K562 (cell line): Measurements from ENCODE around the gene BNIP2. TPM values are rescaled to one million over a fixed set of nuclear protein-coding genes. Genes with fewer than 3 reads are reported as not detected.
"Not testable (repeated sequence)": the region's sequence is repeated elsewhere in the genome, so short reads cannot be mapped to it uniquely, and the experiment has no call there.

Experiments
- ATAC-seq: fragments of 200-7000 bp; cut with Tn5 transposase; 3 replicates; pipeline ENCODE4 v1.9.1; 2020; ENCODE audit warnings: moderate library complexity
- BruUV-seq: library from RNA; stranded (reverse); fragments of 400-500 nt; replicated peaks from 2 replicates; lab custom pipeline; 2021; lab: Mats Ljungman, UMichigan
- CTCF ChIA-PET: fragments of 300-600 bp; formaldehyde crosslinking; extraction: SDS; loops from one replicate; lab custom pipeline; 2021; ENCODE audit warnings: low intra/inter-chr PET ratio; lab: Yijun Ruan, JAX
- POLR2A ChIA-PET: fragments of 300-600, 350-650 bp; sonication (Branson Sonifier 250); formaldehyde crosslinking; extraction: SDS; loops from one replicate; lab custom pipeline; 2021; ENCODE audit warnings: antibody characterized with exemption, inconsistent platforms; lab: Yijun Ruan, JAX
- DNase-seq, 4 experiments: peaks; one replicate each; pipeline versions ENCODE4 v3.0.0 to v3.0.0-alpha.2; 2011 to 2018; ENCODE audit warnings: low spot score in 3 of 4, mixed read lengths in 3 of 4; ENCODE audit errors: extremely low read depth in 1 of 4
- FAIRE-seq: peaks from 2 replicates; lab custom pipeline; 2011; peaks lifted over from hg19 to GRCh38; lab: Jason Lieb, UNC
- H2AFZ ChIP-seq: 2 replicates; pipeline ENCODE4 v1.6.0; 2011; ENCODE audit warnings: low read depth, low read length, control low read depth, inconsistent platforms
- H3K27ac ChIP-seq: fragments of 200-600 bp; 3 replicates; pipeline ENCODE4 v1.8.0; 2011; ENCODE audit warnings: low read depth, mild to moderate bottlenecking, control low read depth, inconsistent platforms, low read length, moderate library complexity, mixed read lengths; ENCODE audit errors: extremely low read depth
- H3K27me3 ChIP-seq, 2 experiments: fragments of 300-600 bp in 1 of 2; 2 replicates in 1 of 2; 3 replicates in 1 of 2; pipeline versions ENCODE4 v1.6.0 to v1.8.0; 2011; ENCODE audit warnings: inconsistent platforms in 2 of 2, low read length in 2 of 2, mild to moderate bottlenecking in 1 of 2, mixed read lengths in 1 of 2, moderate library complexity in 1 of 2; ENCODE audit not compliant: control insufficient read depth in 2 of 2, insufficient read depth in 2 of 2
- H3K36me3 ChIP-seq: fragments of 300-600 bp; 3 replicates; pipeline ENCODE4 v1.8.0; 2011; ENCODE audit warnings: mild to moderate bottlenecking, low read length, inconsistent platforms; ENCODE audit not compliant: control insufficient read depth, insufficient read depth
- H3K4me1 ChIP-seq, 2 experiments: fragments of 200-600 bp in 1 of 2; replicated peaks in 1 of 2; 2 replicates in 1 of 2; 3 replicates in 1 of 2; pipeline versions ENCODE4 v1.5.1 to v1.8.0; 2011; ENCODE audit warnings: inconsistent platforms in 2 of 2, low read length in 2 of 2, mild to moderate bottlenecking in 1 of 2, mixed read lengths in 1 of 2, moderate library complexity in 1 of 2; ENCODE audit not compliant: control insufficient read depth in 2 of 2, insufficient read depth in 2 of 2
- H3K4me2 ChIP-seq: 2 replicates; pipeline ENCODE4 v1.6.1; 2011; ENCODE audit warnings: low read length, control low read depth, inconsistent platforms, mixed read lengths; ENCODE audit not compliant: insufficient read depth
- H3K4me3 ChIP-seq: fragments of 200-600 bp; sonication (generic), shearing (Covaris generic); 2 replicates; pipeline ENCODE4 v1.5.1; 2016; ENCODE audit warnings: control low read depth, inconsistent platforms
- H3K79me2 ChIP-seq: fragments of 200-600 bp; 3 replicates; pipeline ENCODE4 v1.8.0; 2011; ENCODE audit warnings: low read length, inconsistent platforms; ENCODE audit not compliant: control insufficient read depth, insufficient read depth
- H3K9ac ChIP-seq, 2 experiments: 2 replicates each; pipeline versions ENCODE4 v1.6.0 to v1.6.1; 2011; ENCODE audit warnings: low read depth in 2 of 2, low read length in 2 of 2, control low read depth in 1 of 2, inconsistent platforms in 1 of 2, mild to moderate bottlenecking in 1 of 2, mixed read lengths in 1 of 2; ENCODE audit not compliant: insufficient read depth in 1 of 2
- H3K9me1 ChIP-seq: one replicate; pipeline ENCODE4 v1.6.0; 2011; ENCODE audit warnings: inconsistent platforms, mild to moderate bottlenecking, low read length, moderate library complexity; ENCODE audit not compliant: control insufficient read depth, insufficient read depth
- H3K9me3 ChIP-seq: replicated peaks from 2 replicates; pipeline ENCODE4 v1.5.1; 2011; ENCODE audit warnings: low read depth, low read length, inconsistent platforms; ENCODE audit not compliant: control insufficient read depth, insufficient read depth
- H4K20me1 ChIP-seq: replicated peaks from 2 replicates; pipeline ENCODE4 v1.6.1; 2011; ENCODE audit warnings: low read length, inconsistent platforms, mixed read lengths; ENCODE audit not compliant: control insufficient read depth, insufficient read depth
- C11orf30 ChIP-seq: fragments of 450-650 bp; IDR thresholded peaks from 2 replicates; pipeline ENCODE4 v1.6.1; 2016; ENCODE audit warnings: low read depth, mild to moderate bottlenecking
- CEBPB ChIP-seq: fragments of 450-650 bp; IDR thresholded peaks from 2 replicates; pipeline ENCODE4 v1.6.1; 2016; ENCODE audit warnings: missing genetic modification characterization, missing compliant biosample characterization
- MAFF ChIP-seq: IDR thresholded peaks from 2 replicates; pipeline ENCODE4 v1.6.1; 2012; ENCODE audit warnings: low read length, improper control_type of control experiment
- MAFG ChIP-seq: fragments of 450-650 bp; conservative IDR thresholded peaks from 2 replicates; pipeline ENCODE4 v1.6.1; 2016; ENCODE audit warnings: missing genetic modification characterization, missing compliant biosample characterization
- NFE2 ChIP-seq: IDR thresholded peaks from 2 replicates; pipeline ENCODE4 v1.6.1; 2014; ENCODE audit warnings: antibody characterized with exemption, low read depth
- NFE2L1 ChIP-seq: fragments of 450-650 bp; IDR thresholded peaks from 2 replicates; pipeline ENCODE4 v1.6.1; 2016; ENCODE audit warnings: missing genetic modification characterization, low read depth, mild to moderate bottlenecking, missing compliant biosample characterization, moderate library complexity, borderline replicate concordance
- ZNF316 ChIP-seq: fragments of 450-650 bp; IDR thresholded peaks from 2 replicates; pipeline ENCODE4 v1.6.1; 2016
- WGBS: fragments of 100-300 bp; shearing (Covaris generic); methylation state at CpG from one replicate; pipeline ENCODE4 v1.1.6; 2016; ENCODE audit warnings: low coverage, mixed read lengths; ENCODE audit not compliant: insufficient coverage; ENCODE audit errors: missing lambda C conversion rate; 5-methylcytosine and 5-hydroxymethylcytosine counted together
- in situ Hi-C: fragments of 300-500 bp; cut with MboI; formaldehyde crosslinking; loops from 4 replicates; pipeline ENCODE4 v1.15.0; 2018; ENCODE audit warnings: inconsistent platforms, mixed read lengths
- intact Hi-C: fragments of 100-400 bp; cut with micrococcal nuclease; formaldehyde crosslinking; loops from 2 replicates; pipeline ENCODE4 v1.14.2; 2022
- polyA plus RNA-seq, 8 experiments: library from polyadenylated mRNA; depleted of rRNA in 4 of 8; stranded (reverse) in 5 of 8; unstranded in 3 of 8; fragments of >200 nt; fragmentation: Nextera tagmentation in 2 of 8; fragmentation: Illumina TruSeq in 1 of 8; extraction: Ambion mirVana in 2 of 8; extraction: Trizol in 1 of 8; gene quantifications; 2 replicates each; pipeline versions ENCODE4 v1.2.1 to v1.2.3, GENCODE V29; 2011 to 2014; ENCODE audit warnings: inconsistent platforms in 1 of 8, missing spikeins in 1 of 8
- total RNA-seq, 7 experiments: library from RNA; depleted of rRNA in 6 of 7; stranded (reverse); fragments of >200 nt in 6 of 7; fragmentation: Illumina TruSeq in 2 of 7; extraction: Trizol in 2 of 7; gene quantifications; 2 replicates each; pipeline versions ENCODE4 v1.2.1 to v1.2.3, GENCODE V29; 2011 to 2021; ENCODE audit warnings: low replicate concordance in 1 of 7
- TF ChIP-seq, protein P1 (sequence below), 2 experiments: fragments of 450-650 bp in 1 of 2; sonication (generic) in 1 of 2; formaldehyde crosslinking in 1 of 2; IDR thresholded peaks in 1 of 2; conservative IDR thresholded peaks in 1 of 2; 2 replicates each; pipeline versions ENCODE4 v1.6.1 to v1.8.1; 2016 to 2023; ENCODE audit warnings: mild to moderate bottlenecking in 2 of 2, moderate library complexity in 2 of 2, inconsistent platforms in 1 of 2, missing genetic modification reagents in 1 of 2

BNIP2 gene
- total and polyA plus RNA-seq, 9 of the 15 experiments (the other 6 are each of a cell fraction or from before 2014, with no cell fraction given), result 19.6 to 88.0 (median 52.5) TPM

DNA sequence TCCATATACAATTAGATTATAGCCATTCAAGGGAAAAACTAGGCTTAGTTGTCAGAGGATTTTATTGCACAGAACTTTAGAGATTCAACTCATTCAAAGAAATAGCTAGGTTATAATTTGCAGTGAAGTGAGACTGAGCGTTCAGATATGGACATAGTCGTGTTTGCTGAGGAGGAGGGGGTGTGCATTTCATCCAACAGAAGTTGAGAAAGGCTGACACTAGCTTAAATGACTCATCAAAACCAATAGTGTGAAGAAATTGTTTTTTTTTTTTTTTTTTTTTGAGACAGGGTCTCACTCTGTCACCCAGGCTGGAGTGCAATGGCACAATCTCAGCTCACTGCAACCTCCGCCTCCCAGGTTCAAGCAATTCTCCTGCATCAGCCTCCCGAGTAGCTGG lies 8.9 kb upstream of the BNIP2 start:
- peak in 1 of 4 experiments; percentile 15 for DNase-seq
- TF ChIP-seq NFE2 (peak; percentile 36; the same call in 1 of the 2 replicates), MAFF (peak; percentile 25; the same call in 1 of the 2 replicates), CEBPB (peak; percentile 32; the same call in 1 of the 2 replicates), ZNF316 (peak; percentile 85), C11orf30 (peak; percentile 57; the same call in 1 of the 2 replicates), NFE2L1 (0 out of 2 replicates have a peak, but pooled peaks have one; percentile 25), MAFG (peak; percentile 73)
- TF ChIP-seq, protein P1, sequence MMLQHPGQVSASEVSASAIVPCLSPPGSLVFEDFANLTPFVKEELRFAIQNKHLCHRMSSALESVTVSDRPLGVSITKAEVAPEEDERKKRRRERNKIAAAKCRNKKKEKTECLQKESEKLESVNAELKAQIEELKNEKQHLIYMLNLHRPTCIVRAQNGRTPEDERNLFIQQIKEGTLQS (IDR thresholded peaks at IDR 0.05), result peak; percentile 40; the same call in 1 of the 2 replicates
- TF ChIP-seq, protein P1 (CRISPR knock-in tag; conservative IDR thresholded peaks at IDR 0.05), result not testable (repeated sequence)
- H3K9me1 ChIP-seq, H3K9ac ChIP-seq, H3K27ac ChIP-seq, H3K4me2 ChIP-seq, H3K36me3 ChIP-seq, H3K4me3 ChIP-seq, H3K9me3 ChIP-seq, H3K79me2 ChIP-seq, H3K27me3 ChIP-seq, H2AFZ ChIP-seq, H4K20me1 ChIP-seq, FAIRE-seq, CTCF ChIA-PET, BruUV-seq: not testable (repeated sequence)
- ATAC-seq, result peak; percentile 49; the same call in 1 of the 3 replicates
- in situ Hi-C loops, result loop anchor here (10.0 kb wide), 2 partner anchors 627 to 827 kb away; no protein-coding TSS in a partner anchor
- intact Hi-C loops, result loop anchor here (10.0 kb wide), 1 partner anchor 217 kb away; no protein-coding TSS in a partner anchor
- POLR2A ChIA-PET, result interaction anchor here (0.5 to 1.1 kb wide), 5 partner anchors 8 to 182 kb away, joined by 3 to 4 read pairs (median 3); no protein-coding TSS in a partner anchor
- peaks cover 4 to 10% of the 10 kb centered on the region in 2 experiments; a peak in 3 of 5 replicates for H3K4me1 ChIP-seq
- 27% methylated on average over 3 of the region's 4 CpGs for WGBS
